Ascending aorta (tissue), 2 donors: ENCODE measurements around the gene MGMT. TPM values are rescaled to one million over a fixed set of nuclear protein-coding genes. Genes with fewer than 3 reads are reported as not detected.

ENCODE experiments used
- DNase-seq, 2 donors: peaks; one replicate each; pipeline ENCODE4 v3.0.0-alpha.2; 2019; ENCODE audit warnings: low spot score in 2 of 2
- H3K27ac ChIP-seq, 2 donors: fragments of 200-600 bp; sonication (generic); one replicate each; pipeline ENCODE4 v1.5.1; 2016 to 2017; ENCODE audit warnings: mild to moderate bottlenecking in 1 of 2
- H3K27me3 ChIP-seq: fragments of 200-600 bp; sonication (generic); one replicate; pipeline ENCODE4 v1.5.1; 2017
- H3K36me3 ChIP-seq, 2 donors: fragments of 200-600 bp; sonication (generic); one replicate each; pipeline ENCODE4 v1.5.1; 2016
- H3K4me1 ChIP-seq, 2 donors: fragments of 200-600 bp; sonication (generic); one replicate each; pipeline ENCODE4 v1.5.1; 2016 to 2017; ENCODE audit warnings: mild to moderate bottlenecking in 1 of 2
- H3K4me3 ChIP-seq, 2 donors: fragments of 200-600 bp; sonication (generic); one replicate each; pipeline ENCODE4 v1.5.1; 2016 to 2017; ENCODE audit warnings: mild to moderate bottlenecking in 1 of 2
- H3K9me3 ChIP-seq, 2 donors: fragments of 200-600 bp; sonication (generic); one replicate each; pipeline ENCODE4 v1.5.1; 2016
- CTCF ChIP-seq, 3 experiments: fragments of 200-600 bp in 2 of 3; fragments of 450-650 bp in 1 of 3; sonication (generic) in 2 of 3; IDR thresholded peaks; one replicate each; pipeline ENCODE4 v1.5.1; 2016 to 2019; ENCODE audit warnings: antibody characterized with exemption in 3 of 3, mild to moderate bottlenecking in 1 of 3, moderate library complexity in 1 of 3
- intact Hi-C: fragments of 100-400 bp; cut with DNase I; formaldehyde crosslinking; loops from one replicate; pipeline ENCODE4 v1.15.1; 2023
- total RNA-seq: library from RNA; depleted of rRNA; stranded (reverse); fragments of >200 nt; gene quantifications from one replicate; pipeline ENCODE4 v1.1.0, GENCODE V29; 2016

MGMT gene
- total RNA-seq, 1 donor from 2014 or later, result 7.0 TPM

GRCh38 chr10:129694184-129694583 lies 227.1 kb downstream of the MGMT start:
- peaks cover 5 to 22% of the 10 kb centered on the region in 2 donors for H3K4me1 ChIP-seq
- DNase-seq, result no peak
- intact Hi-C loops, result no loop called here
- no peak for TF ChIP-seq CTCF (IDR thresholded peaks at IDR 0.05)
- H3K27me3 ChIP-seq, result no peaks in the 10 kb centered on the region
- no peaks in the 10 kb centered on the region for H3K36me3 ChIP-seq
- H3K9me3 ChIP-seq, result no peaks in the 10 kb centered on the region
- H3K27ac ChIP-seq, result peak overlapping the region; percentile 13 to 47
- no peak overlapping the region for H3K4me3 ChIP-seq

DNA sequence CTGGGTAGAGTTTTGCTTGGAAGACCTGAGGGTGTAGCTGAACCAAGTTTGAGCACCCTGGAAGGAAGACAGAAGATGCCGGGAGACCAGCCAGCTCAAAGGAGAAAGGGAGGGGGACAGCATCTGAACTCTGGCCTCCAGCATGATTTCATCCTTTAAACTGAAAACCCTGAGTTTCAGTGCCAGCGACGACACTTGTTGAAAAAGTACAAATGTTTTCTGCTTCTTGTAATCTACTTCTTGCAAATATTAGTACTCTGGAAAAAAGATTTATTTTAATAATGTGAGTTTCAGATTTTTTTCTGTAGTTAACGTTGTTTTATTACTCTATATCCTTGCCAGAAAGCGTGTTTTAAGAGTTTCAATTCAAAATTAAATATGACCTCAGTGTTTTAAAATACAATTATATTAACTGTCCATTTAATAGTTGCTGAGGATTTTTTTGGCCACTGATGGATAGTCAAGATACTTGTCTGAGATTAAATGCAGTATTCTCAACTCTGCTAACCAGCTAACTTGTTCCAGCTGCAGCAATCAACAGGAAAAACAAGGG lies 227.7 kb downstream of the MGMT start:
- Histone ChIP-seq H3K9me3 (no peaks in the 10 kb centered on the region), H3K27me3 (no peaks in the 10 kb centered on the region), H3K36me3 (no peaks in the 10 kb centered on the region), H3K27ac (peak overlapping the region; percentile 13 to 47), H3K4me1 (peaks cover 5 to 22% of the 10 kb centered on the region in 2 donors), H3K4me3 (no peak overlapping the region)
- no peak for TF ChIP-seq CTCF (IDR thresholded peaks at IDR 0.05)
- intact Hi-C loops, result no loop called here
- DNase-seq, result no peak

DNA sequence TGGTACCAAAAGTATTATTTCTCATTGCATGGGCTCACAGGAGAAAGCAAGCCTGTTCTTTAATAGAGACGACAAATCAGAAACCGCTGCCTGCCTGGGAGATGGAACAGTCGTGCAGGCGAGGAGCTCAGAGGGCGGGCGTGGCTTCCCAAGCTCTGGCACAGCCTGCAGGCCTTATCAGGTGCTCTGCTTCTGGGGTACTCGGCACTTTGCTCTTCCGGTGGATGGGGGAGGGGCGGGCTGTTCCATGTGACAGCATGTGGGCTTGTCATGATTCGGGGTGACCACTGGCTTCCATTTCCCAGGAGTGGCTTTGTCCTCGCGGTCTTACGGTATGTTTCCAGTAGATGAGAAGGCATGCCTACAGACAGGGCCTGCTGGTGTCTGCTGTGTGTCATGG lies 228.6 kb downstream of the MGMT start:
- no peaks in the 10 kb centered on the region for H3K36me3 ChIP-seq
- H3K4me1 ChIP-seq, result peaks cover 5 to 20% of the 10 kb centered on the region in 2 donors
- DNase-seq, result no peak
- intact Hi-C loops, result no loop called here
- H3K9me3 ChIP-seq, result no peaks in the 10 kb centered on the region
- no peak overlapping the region for H3K27ac ChIP-seq
- TF ChIP-seq CTCF (IDR thresholded peaks at IDR 0.05), result no peak
- H3K27me3 ChIP-seq, result no peaks in the 10 kb centered on the region
- H3K4me3 ChIP-seq, result no peak overlapping the region

GRCh38 chr10:129696636-129697035 lies 229.6 kb downstream of the MGMT start:
- TF ChIP-seq CTCF (IDR thresholded peaks at IDR 0.05), result no peak
- no peak for DNase-seq
- intact Hi-C loops, result no loop called here
- Histone ChIP-seq H3K36me3 (no peaks in the 10 kb centered on the region), H3K27me3 (no peaks in the 10 kb centered on the region), H3K9me3 (no peaks in the 10 kb centered on the region), H3K27ac (no peak overlapping the region), H3K4me1 (peaks cover 5 to 11% of the 10 kb centered on the region in 2 donors), H3K4me3 (no peak overlapping the region)

DNA sequence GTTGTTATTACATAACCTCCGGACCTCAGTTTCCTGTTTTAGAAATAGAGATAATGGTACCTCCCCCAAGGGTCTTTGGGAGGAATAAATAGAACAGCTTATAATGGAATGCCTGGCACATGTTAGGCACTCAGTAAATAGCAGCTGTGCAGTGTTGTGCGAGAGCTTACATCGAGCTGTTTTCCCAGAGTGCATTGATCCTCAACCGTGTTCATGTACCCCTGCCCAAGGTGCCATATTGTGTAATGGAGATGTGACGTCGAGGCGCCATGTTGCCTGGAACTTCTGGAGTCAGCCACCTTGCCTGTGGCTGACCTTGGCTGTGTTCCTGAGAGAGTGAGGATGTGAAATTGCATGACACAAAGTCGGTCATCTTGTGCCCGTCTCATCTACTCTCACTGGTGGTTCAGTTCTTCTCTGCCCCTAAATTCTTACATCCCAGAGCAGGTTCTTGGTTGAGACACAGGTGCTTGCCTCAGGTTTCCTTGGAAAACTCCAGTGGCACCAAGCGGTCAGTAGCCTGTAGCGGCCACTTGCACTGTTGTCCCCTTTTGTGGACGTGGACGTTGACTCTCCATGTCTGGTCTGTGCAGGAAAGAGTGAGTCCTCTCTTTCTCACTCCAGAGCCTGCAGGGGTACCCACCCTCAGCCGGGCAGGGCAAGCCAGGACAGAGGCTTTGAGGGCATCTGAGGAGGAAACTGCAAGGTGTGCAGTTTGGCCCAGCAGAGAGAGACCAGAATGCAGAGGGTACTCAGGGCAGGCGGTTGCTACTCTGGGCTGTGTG lies 230.6 kb downstream of the MGMT start:
- no peak overlapping the region for H3K4me3 ChIP-seq
- H3K36me3 ChIP-seq, result no peaks in the 10 kb centered on the region
- intact Hi-C loops, result no loop called here
- H3K9me3 ChIP-seq, result no peaks in the 10 kb centered on the region
- no peak for TF ChIP-seq CTCF (IDR thresholded peaks at IDR 0.05)
- peaks cover 5 to 6% of the 10 kb centered on the region in 2 donors for H3K4me1 ChIP-seq
- no peak for DNase-seq
- H3K27ac ChIP-seq, result no peak overlapping the region
- H3K27me3 ChIP-seq, result no peaks in the 10 kb centered on the region
